Measurements from ENCODE around the gene MLX. TPM values are rescaled to one million over a fixed set of nuclear protein-coding genes. Genes with fewer than 3 reads are reported as not detected.

The MLX gene
- total and polyA plus RNA-seq, 5 donors, result 46.9 to 65.0 (median 56.8) TPM

Other genes starting within 250 kb of the MLX start
- gene STAT3, start 178.7 kb upstream of the MLX start, total RNA-seq, result 100 to 1,000 TPM; 100 to 192 (median 105) TPM
- 46.9 TPM for gene STAT3, start 178.7 kb upstream of the MLX start, polyA plus RNA-seq
- 100 to 1,000 TPM; 173 to 256 (median 203) TPM for gene CAVIN1, start 143.8 kb upstream of the MLX start, total RNA-seq
- gene CAVIN1, start 143.8 kb upstream of the MLX start, polyA plus RNA-seq, result 153 TPM
- 10 to 100 TPM; 42.1 to 57.7 (median 48.8) TPM for gene ATP6V0A1, start 108.2 kb upstream of the MLX start, total RNA-seq
- 33.4 TPM for gene ATP6V0A1, start 108.2 kb upstream of the MLX start, polyA plus RNA-seq
- gene NAGLU, start 30.9 kb upstream of the MLX start, total RNA-seq, result 10 to 100 TPM; 11.3 to 18.8 (median 15.0) TPM
- gene NAGLU, start 30.9 kb upstream of the MLX start, polyA plus RNA-seq, result 13.7 TPM
- 1 to 10 TPM; 1.2 to 1.6 (median 1.4) TPM for gene HSD17B1, start 14.2 kb upstream of the MLX start, total RNA-seq
- gene HSD17B1, start 14.2 kb upstream of the MLX start, polyA plus RNA-seq, result 2.5 TPM
- 10 to 100 TPM; 32.4 to 45.5 (median 40.0) TPM for gene COASY, start 5.0 kb upstream of the MLX start, total RNA-seq
- 30.2 TPM for gene COASY, start 5.0 kb upstream of the MLX start, polyA plus RNA-seq
- gene PSMC3IP, start 10.6 kb downstream of the MLX start, total RNA-seq, result 1 to 10 TPM; 1.4 to 3.3 (median 2.5) TPM
- gene PSMC3IP, start 10.6 kb downstream of the MLX start, polyA plus RNA-seq, result 2.2 TPM
- gene RETREG3, start 42.3 kb downstream of the MLX start, total RNA-seq, result 10 to 100 TPM; 23.9 to 27.0 (median 25.5) TPM
- gene RETREG3, start 42.3 kb downstream of the MLX start, polyA plus RNA-seq, result 13.0 TPM
- gene TUBG1, start 42.6 kb downstream of the MLX start, total RNA-seq, result 10 to 100 TPM; 34.3 to 60.7 (median 46.0) TPM
- 48.9 TPM for gene TUBG1, start 42.6 kb downstream of the MLX start, polyA plus RNA-seq
- 10 to 100 TPM; 11.6 to 21.3 (median 18.4) TPM for gene TUBG2, start 92.2 kb downstream of the MLX start, total RNA-seq
- 19.8 TPM for gene TUBG2, start 92.2 kb downstream of the MLX start, polyA plus RNA-seq
- 10 to 100 TPM; 14.4 to 30.8 (median 23.9) TPM for gene PLEKHH3, start 109.9 kb downstream of the MLX start, total RNA-seq
- 23.0 TPM for gene PLEKHH3, start 109.9 kb downstream of the MLX start, polyA plus RNA-seq
- 1 to 10 TPM; 1.8 to 2.9 (median 2.5) TPM for gene CCR10, start 114.7 kb downstream of the MLX start, total RNA-seq
- 2.6 TPM for gene CCR10, start 114.7 kb downstream of the MLX start, polyA plus RNA-seq
- gene CNTNAP1, start 115.4 kb downstream of the MLX start, total RNA-seq, result 1 to 10 TPM; 4.6 to 9.9 (median 7.1) TPM
- 4.6 TPM for gene CNTNAP1, start 115.4 kb downstream of the MLX start, polyA plus RNA-seq
- 10 to 100 TPM; 32.4 to 53.2 (median 43.6) TPM for gene EZH1, start 177.9 kb downstream of the MLX start, total RNA-seq
- 22.5 TPM for gene EZH1, start 177.9 kb downstream of the MLX start, polyA plus RNA-seq
- 10 to 100 TPM; 29.2 to 45.9 (median 40.9) TPM for gene RAMP2, start 194.1 kb downstream of the MLX start, total RNA-seq
- 73.5 TPM for gene RAMP2, start 194.1 kb downstream of the MLX start, polyA plus RNA-seq
- 10 to 100 TPM; 32.0 to 37.7 (median 33.0) TPM for gene VPS25, start 206.3 kb downstream of the MLX start, total RNA-seq
- 42.7 TPM for gene VPS25, start 206.3 kb downstream of the MLX start, polyA plus RNA-seq
- gene WNK4, start 213.5 kb downstream of the MLX start, total RNA-seq, result not detected
- gene WNK4, start 213.5 kb downstream of the MLX start, polyA plus RNA-seq, result 0.05 TPM
- 10 to 100 TPM; 64.4 to 74.4 (median 70.7) TPM for gene COA3, start 231.6 kb downstream of the MLX start, total RNA-seq
- 142 TPM for gene COA3, start 231.6 kb downstream of the MLX start, polyA plus RNA-seq
- under 1 TPM in 2 of 4 donors, not detected in 2; 0.20 to 0.53 TPM for gene CNTD1, start 231.8 kb downstream of the MLX start, total RNA-seq
- gene CNTD1, start 231.8 kb downstream of the MLX start, polyA plus RNA-seq, result 0.59 TPM

Data from right cardiac atrium (tissue), 5 donors.